SK-N-SH treated with all-trans-retinoic acid at 6 μM for 48 hours (cell line): ENCODE data around the gene SPRY1.

ENCODE experiments used
- ATAC-seq: fragments of 200-7000 bp; cut with Tn5 transposase; 3 replicates; pipeline ENCODE4 v1.9.1; 2020; ENCODE audit warnings: mild to moderate bottlenecking, moderate library complexity
- ARNTL ChIP-seq: fragments of 450-650 bp; formaldehyde crosslinking; IDR thresholded peaks from 2 replicates; pipeline ENCODE4 v1.5.0; 2020; ENCODE audit warnings: low read depth, mild to moderate bottlenecking, moderate library complexity, borderline replicate concordance
- BACH2 ChIP-seq: fragments of 250-450 bp; sonication (Bioruptor Pico); IDR thresholded peaks from 2 replicates; pipeline ENCODE4 v1.9.0; 2021; ENCODE audit warnings: mild to moderate bottlenecking, borderline replicate concordance
- CSRNP3 ChIP-seq: fragments of 250-450 bp; sonication (Bioruptor Pico); IDR thresholded peaks from 2 replicates; pipeline ENCODE4 v1.5.1; 2021; ENCODE audit warnings: mild to moderate bottlenecking, moderate library complexity
- ESRRG ChIP-seq: fragments of 250-450 bp; sonication (Bioruptor Pico); IDR thresholded peaks from 2 replicates; pipeline ENCODE4 v1.6.1; 2021; ENCODE audit warnings: mild to moderate bottlenecking
- GLIS3 ChIP-seq: fragments of 250-450 bp; sonication (Bioruptor Pico); IDR thresholded peaks from 2 replicates; pipeline ENCODE4 v1.5.0; 2020; ENCODE audit warnings: mild to moderate bottlenecking, moderate library complexity
- ISL1 ChIP-seq: fragments of 250-450 bp; sonication (Bioruptor Pico); IDR thresholded peaks from 2 replicates; pipeline ENCODE4 v2.1.2; 2022; ENCODE audit warnings: mild to moderate bottlenecking, moderate library complexity
- OSR1 ChIP-seq: fragments of 250-450 bp; sonication (Bioruptor Pico); IDR thresholded peaks from 2 replicates; pipeline ENCODE4 v1.8.0; 2022; ENCODE audit warnings: moderate library complexity, mild to moderate bottlenecking, inconsistent platforms
- PATZ1 ChIP-seq: fragments of 250-450 bp; sonication (Bioruptor Pico); IDR thresholded peaks from 2 replicates; pipeline ENCODE4 v1.8.0; 2020; ENCODE audit warnings: mild to moderate bottlenecking, moderate library complexity, borderline replicate concordance
- PPARA ChIP-seq: fragments of 250-450 bp; sonication (Bioruptor Pico); IDR thresholded peaks from 2 replicates; pipeline ENCODE4 v1.5.0; 2020; ENCODE audit warnings: mild to moderate bottlenecking, borderline replicate concordance
- RARB ChIP-seq: fragments of 250-450 bp; sonication (Bioruptor Pico); IDR thresholded peaks from 2 replicates; pipeline ENCODE4 v1.8.0; 2021; ENCODE audit warnings: mild to moderate bottlenecking, moderate library complexity
- SNAI2 ChIP-seq: fragments of 250-450 bp; sonication (Bioruptor Pico); IDR thresholded peaks from 2 replicates; pipeline ENCODE4 v1.5.0; 2020; ENCODE audit warnings: mild to moderate bottlenecking, moderate library complexity
- TCF4 ChIP-seq: fragments of 250-450 bp; sonication (Bioruptor Pico); IDR thresholded peaks from 2 replicates; pipeline ENCODE4 v1.8.0; 2021; ENCODE audit warnings: mild to moderate bottlenecking, moderate library complexity, borderline replicate concordance
- TOX ChIP-seq: fragments of 250-450 bp; sonication (Bioruptor Pico); IDR thresholded peaks from 2 replicates; pipeline ENCODE4 v1.8.0; 2021; ENCODE audit warnings: mild to moderate bottlenecking, moderate library complexity, borderline replicate concordance
- ZC3H10 ChIP-seq: fragments of 250-450 bp; sonication (Bioruptor Pico); IDR thresholded peaks from 2 replicates; pipeline ENCODE4 v1.5.1; 2021; ENCODE audit warnings: mild to moderate bottlenecking, moderate library complexity
- ZFP3 ChIP-seq: fragments of 250-450 bp; sonication (Bioruptor Pico); IDR thresholded peaks from 2 replicates; pipeline ENCODE4 v1.5.0; 2020; ENCODE audit warnings: mild to moderate bottlenecking, moderate library complexity
- ZFP30 ChIP-seq: fragments of 450-650 bp; formaldehyde crosslinking; IDR thresholded peaks from 2 replicates; pipeline ENCODE4 v1.5.0; 2022; ENCODE audit warnings: mild to moderate bottlenecking, moderate library complexity
- ZNF565 ChIP-seq: fragments of 450-650 bp; formaldehyde crosslinking; conservative IDR thresholded peaks from 2 replicates; pipeline ENCODE4 v1.5.0; 2020; ENCODE audit warnings: low read depth, mild to moderate bottlenecking, moderate library complexity
- ZNF70 ChIP-seq: fragments of 450-650 bp; formaldehyde crosslinking; IDR thresholded peaks from 2 replicates; pipeline ENCODE4 v1.5.0; 2020; ENCODE audit warnings: mild to moderate bottlenecking, moderate library complexity
- ZNF8 ChIP-seq: fragments of 450-650 bp; formaldehyde crosslinking; IDR thresholded peaks from 2 replicates; pipeline ENCODE4 v1.5.0; 2020; ENCODE audit warnings: mild to moderate bottlenecking, moderate library complexity
- TF ChIP-seq, protein P1 (sequence below): fragments of 250-450 bp; sonication (Bioruptor Pico); IDR thresholded peaks from 2 replicates; pipeline ENCODE4 v1.5.0; 2020; ENCODE audit warnings: mild to moderate bottlenecking, moderate library complexity
- TF ChIP-seq, protein P2 (sequence below): fragments of 250-450 bp; sonication (Bioruptor Pico); IDR thresholded peaks from 2 replicates; pipeline ENCODE4 v1.8.0; 2021; ENCODE audit warnings: low read depth, mild to moderate bottlenecking, moderate library complexity, borderline replicate concordance

The SPRY1 gene

GRCh38 chr4:123378794-123379193 is 17.8 kb upstream of the SPRY1 start (continued):
- TF ChIP-seq, protein P1, sequence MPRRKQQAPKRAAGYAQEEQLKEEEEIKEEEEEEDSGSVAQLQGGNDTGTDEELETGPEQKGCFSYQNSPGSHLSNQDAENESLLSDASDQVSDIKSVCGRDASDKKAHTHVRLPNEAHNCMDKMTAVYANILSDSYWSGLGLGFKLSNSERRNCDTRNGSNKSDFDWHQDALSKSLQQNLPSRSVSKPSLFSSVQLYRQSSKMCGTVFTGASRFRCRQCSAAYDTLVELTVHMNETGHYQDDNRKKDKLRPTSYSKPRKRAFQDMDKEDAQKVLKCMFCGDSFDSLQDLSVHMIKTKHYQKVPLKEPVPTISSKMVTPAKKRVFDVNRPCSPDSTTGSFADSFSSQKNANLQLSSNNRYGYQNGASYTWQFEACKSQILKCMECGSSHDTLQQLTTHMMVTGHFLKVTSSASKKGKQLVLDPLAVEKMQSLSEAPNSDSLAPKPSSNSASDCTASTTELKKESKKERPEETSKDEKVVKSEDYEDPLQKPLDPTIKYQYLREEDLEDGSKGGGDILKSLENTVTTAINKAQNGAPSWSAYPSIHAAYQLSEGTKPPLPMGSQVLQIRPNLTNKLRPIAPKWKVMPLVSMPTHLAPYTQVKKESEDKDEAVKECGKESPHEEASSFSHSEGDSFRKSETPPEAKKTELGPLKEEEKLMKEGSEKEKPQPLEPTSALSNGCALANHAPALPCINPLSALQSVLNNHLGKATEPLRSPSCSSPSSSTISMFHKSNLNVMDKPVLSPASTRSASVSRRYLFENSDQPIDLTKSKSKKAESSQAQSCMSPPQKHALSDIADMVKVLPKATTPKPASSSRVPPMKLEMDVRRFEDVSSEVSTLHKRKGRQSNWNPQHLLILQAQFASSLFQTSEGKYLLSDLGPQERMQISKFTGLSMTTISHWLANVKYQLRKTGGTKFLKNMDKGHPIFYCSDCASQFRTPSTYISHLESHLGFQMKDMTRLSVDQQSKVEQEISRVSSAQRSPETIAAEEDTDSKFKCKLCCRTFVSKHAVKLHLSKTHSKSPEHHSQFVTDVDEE: no peak
- no peak for TF ChIP-seq OSR1
- TF ChIP-seq TOX: no peak

DNA sequence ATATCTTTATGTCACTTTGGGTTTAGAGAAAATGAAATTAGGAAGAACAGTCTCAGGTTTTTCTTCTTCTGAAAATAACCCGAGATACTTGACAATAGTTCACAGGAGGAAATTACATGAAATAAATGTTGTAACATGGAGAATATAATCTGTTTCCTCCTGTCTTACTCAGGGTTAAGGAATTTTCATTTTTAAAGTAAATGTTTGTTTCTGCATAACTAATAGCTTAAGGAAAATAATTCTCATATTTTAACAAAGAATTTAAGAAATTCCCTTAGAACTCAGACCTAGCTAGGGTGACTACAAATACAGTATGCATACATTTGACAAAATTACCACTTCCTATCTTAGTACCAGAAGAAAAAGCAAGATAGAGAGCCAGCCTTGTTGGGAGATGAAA is 17.2 kb upstream of the SPRY1 start:
- ATAC-seq: peak; percentile 31
- TF ChIP-seq PATZ1 (CRISPR knock-in tag): no peak
- TF ChIP-seq CSRNP3 (CRISPR knock-in tag): no peak
- TF ChIP-seq, all 23 proteins: peak for 0

DNA sequence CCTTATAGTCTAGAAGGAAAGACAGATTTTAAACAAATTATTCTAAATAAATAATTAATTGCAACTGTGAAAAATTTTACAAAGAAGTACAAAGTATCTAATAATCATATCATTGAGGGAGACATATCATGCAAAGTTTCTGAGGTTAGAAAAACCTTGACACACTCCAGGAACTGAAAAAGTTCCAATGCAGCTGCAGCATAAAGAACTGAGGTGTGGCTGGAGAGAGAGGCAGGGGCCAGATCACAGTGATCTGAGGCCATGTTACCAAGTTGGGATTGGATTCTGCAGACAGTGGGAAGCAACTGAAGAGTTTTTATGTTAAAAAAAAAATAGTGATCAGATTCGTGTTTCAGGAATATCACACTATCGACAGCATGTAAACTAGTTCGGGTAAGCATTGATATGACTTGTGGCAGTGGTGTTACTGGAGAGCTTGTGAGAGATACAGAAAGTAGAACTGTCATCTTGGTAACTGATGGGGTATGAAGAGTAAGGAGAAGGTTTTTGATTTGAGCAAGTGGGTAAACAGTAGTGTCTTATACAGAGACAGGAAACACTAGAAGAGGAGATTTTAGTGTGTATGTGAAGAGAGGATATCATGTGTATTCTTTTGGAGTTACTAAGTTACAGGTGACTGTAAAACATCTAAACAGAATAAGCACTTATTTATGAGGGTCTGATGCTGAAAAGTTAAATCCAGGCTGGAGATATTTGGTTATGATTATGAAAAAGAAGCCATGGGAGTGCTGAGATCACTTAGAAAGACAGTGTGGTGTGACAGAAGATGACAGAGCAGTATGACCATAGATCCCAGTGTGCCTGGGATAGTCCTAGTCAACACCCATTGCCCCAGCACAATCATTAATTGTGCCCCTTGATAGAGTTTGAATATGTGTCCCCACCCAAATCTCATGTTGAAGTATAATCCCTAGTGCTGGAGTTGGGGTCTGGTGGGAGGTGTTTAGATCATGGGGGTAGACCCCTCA is 15.6 kb upstream of the SPRY1 start:
- no peak for TF ChIP-seq RARB (CRISPR knock-in tag)
- TF ChIP-seq PPARA (CRISPR knock-in tag): no peak
- no peak for TF ChIP-seq ZFP30
- TF ChIP-seq ISL1: no peak
- TF ChIP-seq ZC3H10: no peak
- no peak for TF ChIP-seq ZNF8 (CRISPR knock-in tag)
- TF ChIP-seq TCF4 (CRISPR knock-in tag): no peak
- TF ChIP-seq OSR1: no peak
- no peak for TF ChIP-seq SNAI2
- no peak for ATAC-seq

DNA sequence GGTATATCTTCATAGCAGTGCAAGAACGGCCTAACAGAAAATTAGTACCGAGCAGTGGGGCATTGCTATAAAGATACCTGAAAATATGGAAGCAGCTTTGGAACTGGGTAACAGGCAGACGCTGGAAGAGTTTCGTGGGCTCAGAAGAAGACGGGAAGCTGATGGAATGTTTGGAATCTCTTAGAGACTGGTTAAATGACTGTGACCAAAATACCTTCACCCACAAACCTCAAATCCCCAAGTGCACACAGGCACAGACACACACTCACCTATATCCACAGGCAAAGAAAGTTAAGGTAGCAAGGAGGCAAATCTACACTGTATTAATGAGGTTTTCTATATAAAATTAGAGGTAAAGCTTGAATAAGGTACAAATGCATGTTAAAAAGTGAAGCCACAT is 14.6 kb upstream of the SPRY1 start:
- TF ChIP-seq TOX: no peak
- TF ChIP-seq ESRRG: no peak
- TF ChIP-seq, protein P2, sequence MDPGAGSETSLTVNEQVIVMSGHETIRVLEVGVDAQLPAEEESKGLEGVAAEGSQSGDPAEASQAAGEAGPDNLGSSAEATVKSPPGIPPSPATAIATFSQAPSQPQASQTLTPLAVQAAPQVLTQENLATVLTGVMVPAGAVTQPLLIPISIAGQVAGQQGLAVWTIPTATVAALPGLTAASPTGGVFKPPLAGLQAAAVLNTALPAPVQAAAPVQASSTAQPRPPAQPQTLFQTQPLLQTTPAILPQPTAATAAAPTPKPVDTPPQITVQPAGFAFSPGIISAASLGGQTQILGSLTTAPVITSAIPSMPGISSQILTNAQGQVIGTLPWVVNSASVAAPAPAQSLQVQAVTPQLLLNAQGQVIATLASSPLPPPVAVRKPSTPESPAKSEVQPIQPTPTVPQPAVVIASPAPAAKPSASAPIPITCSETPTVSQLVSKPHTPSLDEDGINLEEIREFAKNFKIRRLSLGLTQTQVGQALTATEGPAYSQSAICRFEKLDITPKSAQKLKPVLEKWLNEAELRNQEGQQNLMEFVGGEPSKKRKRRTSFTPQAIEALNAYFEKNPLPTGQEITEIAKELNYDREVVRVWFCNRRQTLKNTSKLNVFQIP (CRISPR knock-in tag): no peak
- TF ChIP-seq ISL1: no peak
- no peak for TF ChIP-seq ARNTL
- TF ChIP-seq SNAI2: no peak
- TF ChIP-seq GLIS3 (CRISPR knock-in tag): no peak
- TF ChIP-seq ZNF565 (CRISPR knock-in tag): no peak
- TF ChIP-seq ZC3H10: no peak
- ATAC-seq: no peak

DNA sequence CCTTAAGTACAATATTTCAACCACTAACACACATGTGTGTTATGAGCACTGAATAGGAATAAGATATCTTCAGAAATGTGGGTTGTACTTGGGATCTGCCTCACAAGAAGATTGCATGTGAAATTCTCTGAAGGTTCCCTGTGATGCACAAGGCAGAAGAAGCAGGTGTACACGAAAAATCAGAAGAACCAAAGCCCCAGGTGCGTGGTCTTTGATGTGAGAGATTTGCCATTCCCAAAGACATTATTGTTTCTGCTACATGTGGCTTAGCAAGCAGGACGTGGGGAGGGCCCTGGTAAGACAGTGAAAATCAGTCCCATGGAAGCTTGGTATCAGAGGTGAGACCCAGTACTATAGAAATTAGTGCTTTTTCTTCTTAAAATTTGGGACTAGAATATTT is 13.0 kb upstream of the SPRY1 start:
- no peak for ATAC-seq
- TF ChIP-seq ZNF565 (CRISPR knock-in tag) (no peak), ZNF70 (CRISPR knock-in tag) (no peak), ZC3H10 (no peak), TCF4 (CRISPR knock-in tag) (no peak), CSRNP3 (CRISPR knock-in tag) (no peak), PATZ1 (CRISPR knock-in tag) (no peak), ZFP3 (no peak), BACH2 (CRISPR knock-in tag) (no peak), RARB (CRISPR knock-in tag) (no peak), ZFP30 (no peak)
- TF ChIP-seq, protein P2 (CRISPR knock-in tag): no peak
